K562 (cell line): ENCODE measurements around the gene IRX3.

ENCODE experiments used
- MEF2D ChIP-seq: conservative IDR thresholded peaks from 2 replicates; pipeline ENCODE4 v1.6.1; 2016; ENCODE audit warnings: low read depth, missing genetic modification characterization, missing compliant biosample characterization
- POLR2A ChIP-seq: fragments of 450-650 bp; conservative IDR thresholded peaks from 2 replicates; pipeline ENCODE4 v1.6.1; 2016
- TAF1 ChIP-seq: IDR thresholded peaks from 2 replicates; pipeline ENCODE4 v1.6.1; 2011; ENCODE audit warnings: mild to moderate bottlenecking, low read length, moderate library complexity; ENCODE audit not compliant: insufficient read depth, control insufficient read depth, severe bottlenecking; ENCODE audit errors: extremely low read depth
- ZNF24 ChIP-seq: fragments of 450-650 bp; IDR thresholded peaks from 2 replicates; pipeline ENCODE4 v1.6.1; 2016
- ZNF584 ChIP-seq: fragments of 200-800 bp; sonication (Bioruptor generic); IDR thresholded peaks from 2 replicates; pipeline ENCODE4 v1.6.1; 2016; ENCODE audit warnings: low read depth, mild to moderate bottlenecking, missing genetic modification characterization, missing compliant biosample characterization

- no peak for TF ChIP-seq TAF1
- no peak for TF ChIP-seq ZNF24
- no peak for TF ChIP-seq POLR2A
- TF ChIP-seq ZNF584 (CRISPR knock-in tag) = no peak
- no peak for TF ChIP-seq MEF2D (tag)
Measured at GRCh38 chr16:54297154-54297553, 10.6 kb upstream of the IRX3 start.
